Peyer's patch (tissue), 4 donors: ENCODE data around the gene MYPN.

Source experiments
- CTCF ChIP-seq, 6 experiments: fragments of 450-650 bp in 4 of 6; fragments of 200-600 bp in 2 of 6; sonication (generic) in 1 of 6; IDR thresholded peaks; one replicate each; pipeline ENCODE4 v1.5.1; 2017 to 2019; ENCODE audit warnings: antibody characterized with exemption in 6 of 6, mild to moderate bottlenecking in 3 of 6, moderate library complexity in 1 of 6
- POLR2A ChIP-seq, 2 donors: fragments of 450-650 bp; IDR thresholded peaks; one replicate each; pipeline ENCODE4 v1.5.1; 2017; ENCODE audit warnings: antibody characterized with exemption in 2 of 2, mild to moderate bottlenecking in 2 of 2, moderate library complexity in 2 of 2

DNA sequence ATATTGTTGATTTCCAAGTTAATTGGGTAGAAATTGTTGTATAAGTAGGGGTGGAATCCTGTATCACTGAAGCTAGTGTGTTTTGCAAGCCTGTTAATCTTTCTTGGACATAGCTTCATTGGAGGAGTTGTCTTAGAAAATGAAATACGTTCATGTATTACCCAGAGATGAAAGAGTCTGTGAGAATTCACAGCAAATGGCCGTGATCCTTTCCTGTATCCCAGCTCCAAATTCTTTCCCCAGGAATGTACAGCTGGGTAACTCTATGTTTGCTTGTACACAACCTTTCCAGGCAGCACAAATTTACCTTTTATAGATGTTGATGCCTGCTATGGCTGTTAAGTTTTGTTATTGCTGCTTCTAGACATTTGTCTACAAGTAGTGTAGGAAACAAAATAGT lies 18.7 kb downstream of the MYPN start:
- TF ChIP-seq POLR2A (IDR thresholded peaks at IDR 0.05) (no peak), CTCF (IDR thresholded peaks at IDR 0.05) (no peak)
